Liver (tissue), 9 donors: ENCODE data around the gene NPIPB8. TPM values are rescaled to one million over a fixed set of nuclear protein-coding genes. Genes with fewer than 3 reads are reported as not detected.
"Not testable (repeated sequence)": the region's sequence is repeated elsewhere in the genome, so short reads cannot be mapped to it uniquely, and the experiment has no call there.

Experiments
- DNase-seq: peaks from one replicate; pipeline ENCODE4 v3.0.0-alpha.2; 2017; ENCODE audit warnings: low spot score
- H3K27ac ChIP-seq, 2 donors: one replicate each; pipeline ENCODE4 v1.7.0; 2013; ENCODE audit warnings: inconsistent platforms in 2 of 2, low read length in 2 of 2, control low read depth in 1 of 2, low read depth in 1 of 2, mild to moderate bottlenecking in 1 of 2
- H3K27me3 ChIP-seq, 4 donors: one replicate each; pipeline versions ENCODE4 v1.6.1 to v1.7.0; 2013; ENCODE audit warnings: low read length in 3 of 4, inconsistent platforms in 1 of 4, mild to moderate bottlenecking in 1 of 4, moderate library complexity in 1 of 4; ENCODE audit not compliant: control insufficient read depth in 4 of 4, insufficient read depth in 4 of 4
- H3K36me3 ChIP-seq, 4 donors: one replicate each; pipeline versions ENCODE4 v1.6.1 to v1.7.0; 2013; ENCODE audit warnings: low read length in 3 of 4, mild to moderate bottlenecking in 3 of 4, low read depth in 1 of 4, moderate library complexity in 1 of 4; ENCODE audit not compliant: control insufficient read depth in 4 of 4, insufficient read depth in 3 of 4
- H3K4me1 ChIP-seq, 4 donors: one replicate each; pipeline versions ENCODE4 v1.6.1 to v1.7.0; 2013; ENCODE audit warnings: low read length in 3 of 4, mild to moderate bottlenecking in 3 of 4, moderate library complexity in 1 of 4; ENCODE audit not compliant: control insufficient read depth in 4 of 4, insufficient read depth in 4 of 4
- H3K4me3 ChIP-seq, 3 donors: one replicate each; pipeline versions ENCODE4 v1.6.1 to v1.7.0; 2013; ENCODE audit warnings: low read length in 3 of 3, control low read depth in 1 of 3, low read depth in 1 of 3, mild to moderate bottlenecking in 1 of 3
- H3K9ac ChIP-seq, 2 donors: one replicate each; pipeline ENCODE4 v1.7.0; 2013; ENCODE audit warnings: low read length in 2 of 2, mild to moderate bottlenecking in 2 of 2, moderate library complexity in 2 of 2, control low read depth in 1 of 2, low read depth in 1 of 2
- H3K9me3 ChIP-seq, 4 donors: one replicate each; pipeline versions ENCODE4 v1.6.1 to v1.7.0; 2013; ENCODE audit warnings: low read length in 3 of 4; ENCODE audit not compliant: control insufficient read depth in 4 of 4
- HNF4A ChIP-seq, 2 donors: conservative IDR thresholded peaks; 2 replicates each; pipeline ENCODE4 v1.6.1; 2016; ENCODE audit warnings: antibody characterized with exemption in 2 of 2, mild to moderate bottlenecking in 2 of 2
- RAD21 ChIP-seq, 2 donors: IDR thresholded peaks; 2 replicates each; pipeline ENCODE4 v1.6.1; 2016; ENCODE audit warnings: antibody characterized with exemption in 2 of 2, mild to moderate bottlenecking in 2 of 2
- YY1 ChIP-seq: IDR thresholded peaks from 2 replicates; pipeline ENCODE4 v1.6.1; 2016; ENCODE audit warnings: antibody characterized with exemption, mild to moderate bottlenecking
- whole genome bisulfite sequencing: extraction: QIAGEN DNeasy Blood & Tissue Kit; methylation state at CpG from one replicate; pipeline ENCODE4 v1.1.7; 2013; 5-methylcytosine and 5-hydroxymethylcytosine counted together
- polyA plus RNA-seq, 2 donors: library from polyadenylated mRNA; stranded (reverse) in 1 of 2; unstranded in 1 of 2; fragments of 200-250 nt in 1 of 2; fragments of >200 nt in 1 of 2; fragmentation: Nextera tagmentation in 1 of 2; extraction: Ambion mirVana in 1 of 2; gene quantifications; one replicate each; pipeline versions ENCODE4 v1.2.1 to v1.2.3, GENCODE V29; 2013 to 2015
- total RNA-seq, 2 donors: library from RNA; depleted of rRNA; stranded (reverse); fragments of >200 nt; gene quantifications; one replicate each; pipeline ENCODE4 v1.2.3, GENCODE V29; 2014
- TF ChIP-seq, protein P1 (sequence below): fragments of 150-350 bp; IDR thresholded peaks from 2 replicates; pipeline ENCODE4 v1.5.1; 2017; ENCODE audit warnings: improper control_type of control experiment, low read depth, low read length; ENCODE audit not compliant: missing input control
- donor health status: healthy.
- donor health status: healthy.
- donor health status: healthy.
- donor health status: healthy.
- donor health status: healthy.

The NPIPB8 gene
- total and polyA plus RNA-seq, 4 donors, result 0.08 to 0.53 TPM; not detected in 2

DNA sequence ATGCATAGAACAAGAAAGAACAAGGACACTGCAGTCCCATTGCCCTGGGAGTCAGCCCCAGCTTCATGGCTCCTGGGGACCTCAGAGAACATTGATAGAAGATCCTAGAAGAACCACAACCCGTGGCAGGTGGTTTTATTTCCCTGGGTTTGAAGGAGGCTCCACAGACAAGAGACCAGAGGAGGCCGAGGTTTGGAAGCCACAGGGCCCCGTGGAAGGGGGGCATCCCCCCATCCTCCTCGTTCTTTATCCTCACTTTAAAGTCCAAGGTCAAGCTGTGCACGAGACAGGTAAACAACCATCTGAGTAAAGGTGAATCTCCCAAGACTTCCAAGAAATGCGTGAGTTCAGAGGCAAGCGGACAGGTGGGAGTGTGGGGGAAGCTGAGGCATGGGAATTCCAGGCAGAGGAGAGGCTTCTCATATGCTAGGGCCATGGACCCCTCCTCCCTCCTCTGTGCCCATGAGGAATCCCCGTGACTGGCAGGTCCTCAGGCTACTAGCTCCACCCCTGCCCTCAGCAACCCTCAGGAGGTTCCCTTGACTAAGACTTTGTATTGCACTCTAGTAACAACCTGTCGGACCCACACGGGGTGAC is 27.2 kb upstream of the NPIPB8 start:
- Histone ChIP-seq H3K27me3 (no peaks in the 10 kb centered on the region), H3K4me1 (peaks cover 5 to 31% (median 28%) of the 10 kb centered on the region in 4 donors), H3K9me3 (no peaks in the 10 kb centered on the region), H3K4me3 (peak overlapping the region; percentile 18 to 42 (median 21)), H3K9ac (no peak overlapping the region), H3K36me3 (peaks cover 3 to 8% (median 3%) of the 10 kb centered on the region in 4 donors), H3K27ac (peak overlapping the region; percentile 72 to 84)
- no peak for DNase-seq
- 36% methylated on average over 10 of the region's 10 CpGs for WGBS
- TF ChIP-seq RAD21 (IDR thresholded peaks at IDR 0.05) (no peak), YY1 (no peak), HNF4A (conservative IDR thresholded peaks at IDR 0.05) (peak in 1 of 2 donors; percentile 30)

DNA sequence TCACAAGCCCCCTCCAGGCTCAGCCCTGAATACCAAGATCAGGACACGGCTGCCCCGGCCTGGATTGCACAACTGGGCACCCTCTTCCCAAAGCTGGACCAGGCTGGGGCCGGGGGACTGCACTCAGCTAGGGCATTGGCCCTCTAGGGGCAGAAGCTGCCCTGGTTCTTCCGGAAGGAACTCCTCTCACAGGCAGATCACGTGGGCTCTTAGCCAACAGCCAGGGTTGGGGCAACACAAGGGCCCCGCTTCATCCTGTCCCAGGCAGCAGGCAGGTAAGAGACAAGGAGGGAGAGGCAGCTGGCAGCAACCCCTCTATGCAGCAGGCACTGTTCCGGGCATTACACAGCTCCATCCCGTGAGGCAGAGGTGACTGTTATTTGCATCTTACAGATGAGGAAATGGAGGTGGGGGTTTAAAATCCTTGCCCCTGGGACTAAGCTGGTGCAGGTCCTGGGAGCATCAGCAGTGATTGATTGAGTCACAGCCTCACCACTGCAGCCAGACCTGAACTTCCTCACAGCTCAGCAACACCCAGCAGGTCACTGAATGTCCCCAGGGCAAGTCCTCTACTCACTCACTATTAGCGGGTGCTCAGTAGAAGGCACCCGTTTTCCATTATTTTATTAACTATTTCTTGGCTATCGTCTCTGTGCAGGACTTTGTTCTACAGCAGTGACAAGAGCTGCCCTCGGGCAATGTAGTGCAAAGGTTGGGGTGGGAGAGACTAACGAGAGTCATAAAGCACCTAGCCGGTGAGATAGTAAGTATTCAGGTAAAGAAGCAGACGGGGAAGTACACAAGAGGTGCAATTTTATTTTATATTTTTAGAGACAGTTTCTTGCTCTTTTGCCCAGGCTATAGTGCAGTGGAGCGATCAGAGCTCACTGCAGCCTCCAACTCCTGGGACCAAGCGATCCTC is 25.2 kb upstream of the NPIPB8 start:
- H3K9me3 ChIP-seq, H3K4me3 ChIP-seq, DNase-seq, H3K27ac ChIP-seq, H3K27me3 ChIP-seq, H3K9ac ChIP-seq, H3K36me3 ChIP-seq: not testable (repeated sequence)
- peaks cover 5 to 31% (median 28%) of the 10 kb centered on the region in 4 donors for H3K4me1 ChIP-seq
- WGBS, result no CpG with 5 or more reads among the region's 17 CpGs

DNA sequence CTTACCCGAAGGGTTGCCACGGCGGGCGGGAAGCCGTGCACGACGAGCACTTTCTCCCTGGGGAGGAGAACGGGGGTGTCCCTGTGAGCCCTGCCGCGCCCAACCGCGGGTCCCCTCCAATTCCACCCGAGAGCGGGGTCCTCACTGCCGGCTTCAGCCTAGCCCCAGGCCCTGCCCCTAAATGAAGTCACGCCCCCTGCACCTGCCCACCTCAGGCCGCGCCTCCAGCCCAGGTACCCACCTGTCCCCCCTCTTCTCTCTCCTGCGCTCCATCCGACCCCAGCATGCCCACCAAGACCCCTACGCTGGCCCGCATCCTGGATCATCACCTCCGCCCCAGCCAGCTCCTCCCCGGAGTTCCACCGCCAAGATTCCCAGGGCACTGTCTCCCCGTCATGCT is 24.0 kb upstream of the NPIPB8 start:
- 69% methylated on average over 7 of the region's 26 CpGs for WGBS
- H3K27ac ChIP-seq, H3K9ac ChIP-seq, H3K27me3 ChIP-seq, DNase-seq, H3K4me3 ChIP-seq, H3K36me3 ChIP-seq, H3K9me3 ChIP-seq: not testable (repeated sequence)
- peaks cover 5 to 24% (median 21%) of the 10 kb centered on the region in 4 donors for H3K4me1 ChIP-seq

DNA sequence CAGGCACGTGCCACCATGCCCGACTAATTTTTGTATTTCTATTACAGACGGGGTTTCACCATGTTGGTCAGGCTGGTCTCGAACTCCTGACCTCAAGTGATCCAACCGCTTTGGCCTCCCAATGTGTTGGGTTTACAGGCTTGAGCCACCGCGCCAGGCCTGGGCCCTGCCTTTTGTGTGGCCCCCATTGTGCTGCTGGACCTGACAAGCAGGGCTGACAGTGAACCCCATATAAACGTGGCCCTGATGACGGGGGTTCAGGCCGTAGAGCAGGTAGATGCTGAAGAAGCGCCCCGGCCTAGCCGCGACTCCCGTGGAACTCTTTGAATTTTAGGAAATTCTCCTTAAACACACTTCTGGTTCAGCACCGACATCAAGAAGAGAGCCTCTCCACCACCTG is 23.3 kb upstream of the NPIPB8 start:
- not testable (repeated sequence) for DNase-seq, H3K4me3 ChIP-seq, H3K36me3 ChIP-seq, H3K27ac ChIP-seq, H3K9ac ChIP-seq, H3K9me3 ChIP-seq, H3K27me3 ChIP-seq
- H3K4me1 ChIP-seq, result peaks cover 5 to 17% (median 16%) of the 10 kb centered on the region in 4 donors
- 81% methylated on average over 13 of the region's 16 CpGs for WGBS

DNA sequence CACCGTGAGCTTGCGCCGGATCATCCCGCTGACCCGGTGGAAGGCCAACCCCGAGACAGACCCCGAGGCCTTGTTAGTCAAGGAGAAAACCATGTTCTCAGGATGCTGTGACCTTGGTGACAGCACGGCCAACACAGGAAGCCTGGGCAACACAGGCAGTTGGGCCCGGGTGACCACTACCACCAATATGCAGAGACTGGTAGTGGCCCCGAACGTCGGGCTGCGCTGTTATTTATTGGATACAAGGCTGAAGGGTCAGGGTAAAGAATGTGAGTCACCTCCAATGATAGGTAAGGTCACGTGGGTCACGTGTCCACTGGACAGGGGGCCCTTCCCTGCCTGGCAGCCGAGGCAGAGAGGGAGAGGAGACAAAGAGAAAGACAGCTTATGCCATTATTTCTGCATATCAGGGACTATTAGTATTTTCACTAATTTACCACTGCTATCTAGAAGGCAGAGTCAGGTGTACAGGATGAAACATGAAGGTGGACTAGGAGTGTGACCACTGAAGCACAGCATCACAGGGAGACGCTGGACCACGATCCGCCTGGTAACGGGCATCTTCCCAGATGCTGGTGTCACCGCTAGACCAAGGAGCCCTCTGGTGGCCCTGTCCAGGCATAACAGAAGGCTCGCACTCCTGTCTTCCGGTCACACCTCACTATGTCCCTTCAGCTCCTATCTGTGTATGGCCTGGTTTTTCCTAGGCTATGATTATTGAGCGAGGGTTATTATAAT is 22.2 kb upstream of the NPIPB8 start:
- peak; percentile 82 to 84 for TF ChIP-seq RAD21 (IDR thresholded peaks at IDR 0.05)
- TF ChIP-seq, protein P1, sequence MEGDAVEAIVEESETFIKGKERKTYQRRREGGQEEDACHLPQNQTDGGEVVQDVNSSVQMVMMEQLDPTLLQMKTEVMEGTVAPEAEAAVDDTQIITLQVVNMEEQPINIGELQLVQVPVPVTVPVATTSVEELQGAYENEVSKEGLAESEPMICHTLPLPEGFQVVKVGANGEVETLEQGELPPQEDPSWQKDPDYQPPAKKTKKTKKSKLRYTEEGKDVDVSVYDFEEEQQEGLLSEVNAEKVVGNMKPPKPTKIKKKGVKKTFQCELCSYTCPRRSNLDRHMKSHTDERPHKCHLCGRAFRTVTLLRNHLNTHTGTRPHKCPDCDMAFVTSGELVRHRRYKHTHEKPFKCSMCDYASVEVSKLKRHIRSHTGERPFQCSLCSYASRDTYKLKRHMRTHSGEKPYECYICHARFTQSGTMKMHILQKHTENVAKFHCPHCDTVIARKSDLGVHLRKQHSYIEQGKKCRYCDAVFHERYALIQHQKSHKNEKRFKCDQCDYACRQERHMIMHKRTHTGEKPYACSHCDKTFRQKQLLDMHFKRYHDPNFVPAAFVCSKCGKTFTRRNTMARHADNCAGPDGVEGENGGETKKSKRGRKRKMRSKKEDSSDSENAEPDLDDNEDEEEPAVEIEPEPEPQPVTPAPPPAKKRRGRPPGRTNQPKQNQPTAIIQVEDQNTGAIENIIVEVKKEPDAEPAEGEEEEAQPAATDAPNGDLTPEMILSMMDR, result peak; percentile 58
- not testable (repeated sequence) for H3K4me3 ChIP-seq, H3K4me1 ChIP-seq, H3K9me3 ChIP-seq, H3K36me3 ChIP-seq, H3K9ac ChIP-seq, H3K27ac ChIP-seq, H3K27me3 ChIP-seq, DNase-seq
- WGBS, result 45% methylated on average over 17 of the region's 24 CpGs

DNA sequence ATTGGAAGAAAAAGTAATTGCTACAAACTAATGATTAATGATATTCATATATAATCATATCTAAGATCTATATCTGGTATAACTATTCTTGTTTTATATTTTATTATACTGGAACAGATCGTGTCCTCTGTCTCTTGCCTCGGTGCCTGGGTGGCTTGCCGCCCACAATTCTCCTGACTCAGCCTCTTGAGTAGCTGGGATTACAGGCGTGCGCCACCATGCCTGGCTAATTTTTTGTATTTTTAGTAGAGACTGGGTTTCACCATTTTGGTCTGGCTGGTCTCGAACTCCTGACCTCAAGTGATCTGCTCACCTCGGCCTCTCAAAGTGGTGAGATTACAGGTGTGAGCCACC is 21.7 kb upstream of the NPIPB8 start:
- not testable (repeated sequence) for H3K36me3 ChIP-seq, H3K27me3 ChIP-seq, H3K9ac ChIP-seq, H3K27ac ChIP-seq, H3K4me1 ChIP-seq, DNase-seq, H3K9me3 ChIP-seq, H3K4me3 ChIP-seq
- 75% methylated on average over 7 of the region's 7 CpGs for WGBS
